SK-N-SH (cell line): ENCODE data around the gene NRF1. TPM values are rescaled to one million over a fixed set of nuclear protein-coding genes. Genes with fewer than 3 reads are reported as not detected.

Experiments used
- CTCF ChIA-PET: fragments of 300-600, 350-600 bp; formaldehyde crosslinking; extraction: SDS; loops from one replicate; lab custom pipeline; 2021; lab: Yijun Ruan, JAX
- POLR2A ChIA-PET: fragments of 350-600 bp; sonication (Branson Sonifier 250); formaldehyde crosslinking; extraction: SDS; loops from one replicate; lab custom pipeline; 2020; ENCODE audit warnings: antibody characterized with exemption, inconsistent platforms; lab: Yijun Ruan, JAX
- DNase-seq: peaks from one replicate; pipeline ENCODE4 v3.0.0; 2012
- H2AFZ ChIP-seq: fragments of 200-600 bp; sonication (generic); 2 replicates; pipeline ENCODE4 v1.8.1; 2016; ENCODE audit warnings: antibody characterized with exemption, mild to moderate bottlenecking, low read depth
- H3F3A ChIP-seq: fragments of 200-600 bp; sonication (generic); replicated peaks from 2 replicates; pipeline ENCODE3; 2016; ENCODE audit warnings: antibody characterized with exemption, mild to moderate bottlenecking; ENCODE audit not compliant: insufficient read depth
- H3K27ac ChIP-seq, 2 experiments: fragments of 200-500 bp in 1 of 2; fragments of 200-600 bp in 1 of 2; sonication (Bioruptor generic) in 1 of 2; sonication (generic), shearing (Covaris generic) in 1 of 2; 2 replicates each; pipeline versions ENCODE4 v1.5.1 to v1.6.1; 2014 to 2016; ENCODE audit warnings: low read depth in 2 of 2, inconsistent platforms in 1 of 2, low read length in 1 of 2, mild to moderate bottlenecking in 1 of 2, mixed read lengths in 1 of 2
- H3K27me3 ChIP-seq: fragments of 200-600 bp; sonication (generic), shearing (Covaris generic); 2 replicates; pipeline ENCODE4 v1.6.1; 2016; ENCODE audit warnings: mixed run types; ENCODE audit not compliant: insufficient read depth
- H3K36me3 ChIP-seq, 2 experiments: fragments of 200-500 bp in 1 of 2; fragments of 200-600 bp in 1 of 2; sonication (Bioruptor generic) in 1 of 2; sonication (generic) in 1 of 2; replicated peaks in 1 of 2; 2 replicates each; pipeline versions ENCODE3 to v1.5.1; 2014 to 2016; ENCODE audit warnings: low read length in 1 of 2, mild to moderate bottlenecking in 1 of 2; ENCODE audit not compliant: insufficient read depth in 2 of 2, control insufficient read depth in 1 of 2
- H3K4me1 ChIP-seq, 2 experiments: fragments of 200-500 bp in 1 of 2; fragments of 200-600 bp in 1 of 2; sonication (Bioruptor generic) in 1 of 2; sonication (generic), shearing (Covaris generic) in 1 of 2; 2 replicates each; pipeline versions ENCODE4 v1.5.1 to v1.6.1; 2014 to 2016; ENCODE audit warnings: low read depth in 1 of 2, low read length in 1 of 2, mixed run types in 1 of 2; ENCODE audit not compliant: insufficient read depth in 2 of 2, control insufficient read depth in 1 of 2
- H3K4me2 ChIP-seq: fragments of 200-600 bp; sonication (generic), shearing (Covaris generic); 2 replicates; pipeline ENCODE4 v1.6.1; 2017; ENCODE audit warnings: mixed run types
- H3K4me3 ChIP-seq, 2 experiments: fragments of 200-500 bp in 1 of 2; fragments of 200-600 bp in 1 of 2; sonication (Bioruptor generic) in 1 of 2; sonication (generic), shearing (Covaris generic) in 1 of 2; 2 replicates each; pipeline versions ENCODE4 v1.5.1 to v1.8.1; 2014 to 2016; ENCODE audit warnings: low read depth in 2 of 2, inconsistent platforms in 1 of 2, low read length in 1 of 2, mild to moderate bottlenecking in 1 of 2, mixed read lengths in 1 of 2, moderate library complexity in 1 of 2
- H3K79me2 ChIP-seq: fragments of 200-600 bp; sonication (generic); 2 replicates; pipeline ENCODE4 v1.8.1; 2017; ENCODE audit warnings: mild to moderate bottlenecking; ENCODE audit not compliant: insufficient read depth
- H3K9ac ChIP-seq: fragments of 200-600 bp; sonication (generic); 2 replicates; pipeline ENCODE4 v1.6.1; 2017; ENCODE audit warnings: mixed run types
- H3K9me2 ChIP-seq: fragments of 200-600 bp; sonication (generic); 2 replicates; pipeline ENCODE4 v1.6.1; 2017; ENCODE audit warnings: mixed run types
- H3K9me3 ChIP-seq: fragments of 200-600 bp; sonication (generic); 2 replicates; pipeline ENCODE4 v1.6.1; 2017; ENCODE audit warnings: mixed run types, mild to moderate bottlenecking, moderate library complexity
- H4K20me1 ChIP-seq: fragments of 200-600 bp; sonication (generic); 2 replicates; pipeline ENCODE4 v1.6.1; 2017; ENCODE audit warnings: mild to moderate bottlenecking, mixed run types; ENCODE audit not compliant: insufficient read depth
- ELF1 ChIP-seq: IDR thresholded peaks from 2 replicates; pipeline ENCODE4 v1.4.0; 2012
- EZH2phosphoT487 ChIP-seq: fragments of 200-600 bp; sonication (generic); IDR thresholded peaks from 2 replicates; pipeline ENCODE4 v1.6.1; 2017; ENCODE audit warnings: low read depth, mixed run types, mild to moderate bottlenecking, antibody characterized with exemption, moderate library complexity, borderline replicate concordance
- FOXJ3 ChIP-seq: sonication (generic); formaldehyde crosslinking; IDR thresholded peaks from 2 replicates; pipeline ENCODE4 v1.5.1; 2020; ENCODE audit warnings: mild to moderate bottlenecking, missing genetic modification reagents
- FOXM1 ChIP-seq: IDR thresholded peaks from 2 replicates; pipeline ENCODE4 v1.4.0; 2012; ENCODE audit warnings: low read depth, mild to moderate bottlenecking
- GABPA ChIP-seq: IDR thresholded peaks from 2 replicates; pipeline ENCODE4 v1.4.0; 2012; ENCODE audit warnings: low read depth, mild to moderate bottlenecking
- MEF2A ChIP-seq: IDR thresholded peaks from 2 replicates; pipeline ENCODE4 v1.4.0; 2012; ENCODE audit warnings: low read depth, borderline replicate concordance
- MXI1 ChIP-seq: IDR thresholded peaks from 2 replicates; pipeline ENCODE4 v1.6.1; 2012; ENCODE audit warnings: mild to moderate bottlenecking, low read depth, low read length, improper control_type of control experiment
- RAD21 ChIP-seq: IDR thresholded peaks from 2 replicates; pipeline ENCODE4 v1.6.1; 2012; ENCODE audit warnings: mild to moderate bottlenecking, low read length
- RCOR1 ChIP-seq: fragments of 150-350 bp; IDR thresholded peaks from 2 replicates; pipeline ENCODE4 v1.6.1; 2017; ENCODE audit warnings: antibody characterized with exemption, low read length
- RXRA ChIP-seq: IDR thresholded peaks from 2 replicates; pipeline ENCODE4 v1.4.0; 2012; ENCODE audit warnings: low read depth, mild to moderate bottlenecking, borderline replicate concordance
- SIN3A ChIP-seq: IDR thresholded peaks from 2 replicates; pipeline ENCODE4 v1.6.1; 2012; ENCODE audit warnings: low read depth, mild to moderate bottlenecking, low read length, moderate library complexity, borderline replicate concordance
- SMC3 ChIP-seq: IDR thresholded peaks from 2 replicates; pipeline ENCODE4 v1.6.1; 2012; ENCODE audit warnings: low read depth, low read length, improper control_type of control experiment
- TAF1 ChIP-seq: IDR thresholded peaks from 2 replicates; pipeline ENCODE4 v1.6.1; 2012; ENCODE audit warnings: low read depth, mild to moderate bottlenecking, low read length, moderate library complexity, borderline replicate concordance
- WGBS: methylation state at CpG from one replicate; pipeline ENCODE4 v1.1.6; 2017; ENCODE audit warnings: low lambda C conversion rate; 5-methylcytosine and 5-hydroxymethylcytosine counted together
- polyA plus RNA-seq, 3 experiments: library from polyadenylated mRNA; depleted of rRNA; stranded (reverse); fragments of >200 nt; gene quantifications; 2 replicates each; pipeline ENCODE4 v1.2.3, GENCODE V29; 2012
- TF ChIP-seq, protein P1 (sequence below): IDR thresholded peaks from 2 replicates; pipeline ENCODE4 v1.4.0; 2012; ENCODE audit warnings: low read depth, borderline replicate concordance
- TF ChIP-seq, protein P2 (sequence below): fragments of 200-600 bp; sonication (generic); IDR thresholded peaks from 2 replicates; pipeline ENCODE4 v1.6.1; 2017; ENCODE audit warnings: antibody characterized with exemption, mild to moderate bottlenecking, moderate library complexity
- TF ChIP-seq, protein P3 (sequence below): fragments of 150-350 bp; IDR thresholded peaks from 2 replicates; pipeline ENCODE4 v1.6.1; 2016; ENCODE audit warnings: mild to moderate bottlenecking, low read depth, low read length
- TF ChIP-seq, protein P4 (sequence below): IDR thresholded peaks from 2 replicates; pipeline ENCODE4 v1.4.0; 2012; ENCODE audit warnings: low read depth, borderline replicate concordance

NRF1 gene
- polyA plus RNA-seq, 1 of the 3 experiments (the other 2 are of a cell fraction), result 10.9 TPM

DNA sequence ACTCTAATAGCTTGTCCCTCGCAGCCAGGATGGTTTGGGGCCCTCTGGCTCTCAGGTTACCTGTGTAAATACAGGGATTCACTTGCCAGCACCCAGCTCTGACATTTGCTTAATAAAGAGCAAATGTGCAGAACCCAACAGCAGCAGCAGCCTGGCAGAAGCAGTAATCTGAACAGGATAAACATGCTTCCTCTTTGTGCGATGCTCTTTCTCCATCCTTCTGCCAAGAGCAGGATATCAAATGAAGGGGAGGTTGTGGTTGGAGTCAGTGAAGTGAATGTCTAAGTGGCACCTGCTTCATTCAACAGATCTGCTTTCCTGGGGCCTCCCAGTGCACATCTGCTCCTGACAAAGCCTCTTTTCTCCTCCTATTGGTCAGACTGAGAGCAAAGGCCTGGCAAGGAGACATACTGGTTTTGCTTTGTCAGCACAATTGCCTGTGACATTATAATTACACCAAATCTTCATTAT is 130.3 kb downstream of the NRF1 start (continued):
- TF ChIP-seq, protein P1, sequence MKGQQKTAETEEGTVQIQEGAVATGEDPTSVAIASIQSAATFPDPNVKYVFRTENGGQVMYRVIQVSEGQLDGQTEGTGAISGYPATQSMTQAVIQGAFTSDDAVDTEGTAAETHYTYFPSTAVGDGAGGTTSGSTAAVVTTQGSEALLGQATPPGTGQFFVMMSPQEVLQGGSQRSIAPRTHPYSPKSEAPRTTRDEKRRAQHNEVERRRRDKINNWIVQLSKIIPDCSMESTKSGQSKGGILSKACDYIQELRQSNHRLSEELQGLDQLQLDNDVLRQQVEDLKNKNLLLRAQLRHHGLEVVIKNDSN, result no peak
- no peak for TF ChIP-seq ELF1
- TF ChIP-seq EZH2phosphoT487, result no peak
- TF ChIP-seq RCOR1, result peak; percentile 44; the same call in 1 of the 2 replicates
- TF ChIP-seq RAD21, result peak; percentile 26
- TF ChIP-seq, protein P2, sequence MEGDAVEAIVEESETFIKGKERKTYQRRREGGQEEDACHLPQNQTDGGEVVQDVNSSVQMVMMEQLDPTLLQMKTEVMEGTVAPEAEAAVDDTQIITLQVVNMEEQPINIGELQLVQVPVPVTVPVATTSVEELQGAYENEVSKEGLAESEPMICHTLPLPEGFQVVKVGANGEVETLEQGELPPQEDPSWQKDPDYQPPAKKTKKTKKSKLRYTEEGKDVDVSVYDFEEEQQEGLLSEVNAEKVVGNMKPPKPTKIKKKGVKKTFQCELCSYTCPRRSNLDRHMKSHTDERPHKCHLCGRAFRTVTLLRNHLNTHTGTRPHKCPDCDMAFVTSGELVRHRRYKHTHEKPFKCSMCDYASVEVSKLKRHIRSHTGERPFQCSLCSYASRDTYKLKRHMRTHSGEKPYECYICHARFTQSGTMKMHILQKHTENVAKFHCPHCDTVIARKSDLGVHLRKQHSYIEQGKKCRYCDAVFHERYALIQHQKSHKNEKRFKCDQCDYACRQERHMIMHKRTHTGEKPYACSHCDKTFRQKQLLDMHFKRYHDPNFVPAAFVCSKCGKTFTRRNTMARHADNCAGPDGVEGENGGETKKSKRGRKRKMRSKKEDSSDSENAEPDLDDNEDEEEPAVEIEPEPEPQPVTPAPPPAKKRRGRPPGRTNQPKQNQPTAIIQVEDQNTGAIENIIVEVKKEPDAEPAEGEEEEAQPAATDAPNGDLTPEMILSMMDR, result no peak
- no peak for TF ChIP-seq GABPA
- TF ChIP-seq FOXM1, result no peak
- TF ChIP-seq MEF2A, result no peak
- TF ChIP-seq, protein P3, sequence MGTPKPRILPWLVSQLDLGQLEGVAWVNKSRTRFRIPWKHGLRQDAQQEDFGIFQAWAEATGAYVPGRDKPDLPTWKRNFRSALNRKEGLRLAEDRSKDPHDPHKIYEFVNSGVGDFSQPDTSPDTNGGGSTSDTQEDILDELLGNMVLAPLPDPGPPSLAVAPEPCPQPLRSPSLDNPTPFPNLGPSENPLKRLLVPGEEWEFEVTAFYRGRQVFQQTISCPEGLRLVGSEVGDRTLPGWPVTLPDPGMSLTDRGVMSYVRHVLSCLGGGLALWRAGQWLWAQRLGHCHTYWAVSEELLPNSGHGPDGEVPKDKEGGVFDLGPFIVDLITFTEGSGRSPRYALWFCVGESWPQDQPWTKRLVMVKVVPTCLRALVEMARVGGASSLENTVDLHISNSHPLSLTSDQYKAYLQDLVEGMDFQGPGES, result no peak
- no peak for TF ChIP-seq SIN3A
- peak; percentile 78 for TF ChIP-seq MXI1
- no peak for TF ChIP-seq RXRA
- TF ChIP-seq, protein P4, sequence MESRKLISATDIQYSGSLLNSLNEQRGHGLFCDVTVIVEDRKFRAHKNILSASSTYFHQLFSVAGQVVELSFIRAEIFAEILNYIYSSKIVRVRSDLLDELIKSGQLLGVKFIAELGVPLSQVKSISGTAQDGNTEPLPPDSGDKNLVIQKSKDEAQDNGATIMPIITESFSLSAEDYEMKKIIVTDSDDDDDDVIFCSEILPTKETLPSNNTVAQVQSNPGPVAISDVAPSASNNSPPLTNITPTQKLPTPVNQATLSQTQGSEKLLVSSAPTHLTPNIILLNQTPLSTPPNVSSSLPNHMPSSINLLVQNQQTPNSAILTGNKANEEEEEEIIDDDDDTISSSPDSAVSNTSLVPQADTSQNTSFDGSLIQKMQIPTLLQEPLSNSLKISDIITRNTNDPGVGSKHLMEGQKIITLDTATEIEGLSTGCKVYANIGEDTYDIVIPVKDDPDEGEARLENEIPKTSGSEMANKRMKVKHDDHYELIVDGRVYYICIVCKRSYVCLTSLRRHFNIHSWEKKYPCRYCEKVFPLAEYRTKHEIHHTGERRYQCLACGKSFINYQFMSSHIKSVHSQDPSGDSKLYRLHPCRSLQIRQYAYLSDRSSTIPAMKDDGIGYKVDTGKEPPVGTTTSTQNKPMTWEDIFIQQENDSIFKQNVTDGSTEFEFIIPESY, result no peak

DNA sequence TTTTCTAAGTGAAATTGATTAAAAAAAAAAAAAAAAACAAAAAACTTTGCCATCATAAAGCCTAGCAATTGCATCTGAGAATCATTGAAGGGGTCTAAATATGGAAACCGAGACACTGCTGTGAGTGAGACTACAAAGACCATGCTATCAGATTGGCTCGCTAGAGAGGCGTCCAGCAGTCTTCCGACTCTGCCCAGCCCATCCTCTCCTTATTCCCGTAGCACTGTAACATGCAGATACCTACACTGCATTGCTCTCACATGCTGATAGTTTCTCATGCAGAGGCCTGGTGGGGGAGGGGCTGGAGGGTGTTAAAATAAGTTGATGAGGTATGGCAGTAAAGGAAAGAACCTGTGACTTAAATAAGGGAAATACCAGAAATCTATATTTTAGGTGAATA is 130.7 kb downstream of the NRF1 start:
- Histone ChIP-seq H3K27ac (peak overlapping the region in 1 of 2 experiments; percentile 85; a peak in 2 of 4 replicates), H3K4me3 (no peak overlapping the region), H3K9me3 (no peaks in the 10 kb centered on the region), H3K9me2 (no peaks in the 10 kb centered on the region), H3K36me3 (peaks cover 3 to 6% of the 10 kb centered on the region in 2 experiments), H3K9ac (no peak overlapping the region), H3F3A (no peaks in the 10 kb centered on the region), H4K20me1 (no peaks in the 10 kb centered on the region), H3K27me3 (no peaks in the 10 kb centered on the region), H3K4me2 (no peak overlapping the region), H2AFZ (no peak overlapping the region), H3K79me2 (no peaks in the 10 kb centered on the region), H3K4me1 (peaks cover 6 to 47% of the 10 kb centered on the region in 2 experiments; a peak in 3 of 4 replicates)
- TF ChIP-seq FOXJ3, result no peak
- TF ChIP-seq SMC3, result no peak
- no peak for TF ChIP-seq EZH2phosphoT487
- no peak for TF ChIP-seq GABPA
- TF ChIP-seq TAF1, result no peak
- TF ChIP-seq SIN3A, result no peak
- ChIA-PET CTCF (interaction anchor here (0.6 to 1.0 kb wide), 2 partner anchors 20 to 1057 kb away, joined by 3 read pairs; no protein-coding TSS in a partner anchor), POLR2A (no interaction called here)
- no peak for DNase-seq
- 94% methylated on average over 5 of the region's 5 CpGs for WGBS
